Measurements from ENCODE around the gene MAP1LC3C. TPM values are rescaled to one million over a fixed set of nuclear protein-coding genes. Genes with fewer than 3 reads are reported as not detected.

The MAP1LC3C gene
- total RNA-seq, 1 donor from 2014 or later: not detected

GRCh38 chr1:241979071-241979470, 19.8 kb downstream of the MAP1LC3C start:
- no peak for DNase-seq (ENCODE audit: low spot score)
- Mint-ChIP-seq H3K9me3 (no peaks in the 10 kb centered on the region), H3K27ac (no peak overlapping the region), H3K36me3 (ENCODE audit: low read depth) (no peaks in the 10 kb centered on the region), H3K27me3 (ENCODE audit: insufficient read depth) (no peaks in the 10 kb centered on the region), H3K4me1 (ENCODE audit: low read depth) (no peaks in the 10 kb centered on the region), H3K4me3 (no peak overlapping the region)
- intact Hi-C loops (cut with micrococcal nuclease): no loop called here

GRCh38 chr1:241976229-241976628, 22.7 kb downstream of the MAP1LC3C start:
- no peaks in the 10 kb centered on the region for H3K4me1 Mint-ChIP-seq (ENCODE audit: low read depth)
- H3K4me3 Mint-ChIP-seq: no peak overlapping the region
- intact Hi-C loops (cut with micrococcal nuclease): no loop called here
- H3K27me3 Mint-ChIP-seq (ENCODE audit: insufficient read depth): no peaks in the 10 kb centered on the region
- no peak for DNase-seq (ENCODE audit: low spot score)
- no peaks in the 10 kb centered on the region for H3K36me3 Mint-ChIP-seq (ENCODE audit: low read depth)
- no peaks in the 10 kb centered on the region for H3K9me3 Mint-ChIP-seq
- no peak overlapping the region for H3K27ac Mint-ChIP-seq

- H3K27ac Mint-ChIP-seq: no peak overlapping the region
- H3K4me3 Mint-ChIP-seq: no peak overlapping the region
- no peak for DNase-seq (ENCODE audit: low spot score)
- H3K9me3 Mint-ChIP-seq: no peaks in the 10 kb centered on the region
- H3K27me3 Mint-ChIP-seq (ENCODE audit: insufficient read depth): no peaks in the 10 kb centered on the region
- intact Hi-C loops (cut with micrococcal nuclease): no loop called here
- no peaks in the 10 kb centered on the region for H3K4me1 Mint-ChIP-seq (ENCODE audit: low read depth)
- H3K36me3 Mint-ChIP-seq (ENCODE audit: low read depth): no peaks in the 10 kb centered on the region
Observed at GRCh38 chr1:241972703-241973369, 26.1 kb downstream of the MAP1LC3C start.

- Mint-ChIP-seq H3K27me3 (ENCODE audit: insufficient read depth) (no peaks in the 10 kb centered on the region), H3K9me3 (no peaks in the 10 kb centered on the region), H3K27ac (no peak overlapping the region), H3K36me3 (ENCODE audit: low read depth) (no peaks in the 10 kb centered on the region), H3K4me1 (ENCODE audit: low read depth) (no peaks in the 10 kb centered on the region), H3K4me3 (no peak overlapping the region)
- DNase-seq (ENCODE audit: low spot score): no peak
- intact Hi-C loops (cut with micrococcal nuclease): no loop called here
Observed at GRCh38 chr1:241968611-241969010, 30.3 kb downstream of the MAP1LC3C start.

- DNase-seq (ENCODE audit: low spot score): no peak
- no peaks in the 10 kb centered on the region for H3K27me3 Mint-ChIP-seq (ENCODE audit: insufficient read depth)
- no peaks in the 10 kb centered on the region for H3K9me3 Mint-ChIP-seq
- intact Hi-C loops (cut with micrococcal nuclease): no loop called here
- H3K36me3 Mint-ChIP-seq (ENCODE audit: low read depth): no peaks in the 10 kb centered on the region
- no peak overlapping the region for H3K4me3 Mint-ChIP-seq
- H3K27ac Mint-ChIP-seq: no peak overlapping the region
- no peaks in the 10 kb centered on the region for H3K4me1 Mint-ChIP-seq (ENCODE audit: low read depth)
Observed at GRCh38 chr1:241964550-241965282, 34.2 kb downstream of the MAP1LC3C start.

- intact Hi-C loops (cut with micrococcal nuclease): no loop called here
- Mint-ChIP-seq H3K9me3 (no peaks in the 10 kb centered on the region), H3K4me1 (ENCODE audit: low read depth) (no peaks in the 10 kb centered on the region), H3K27me3 (ENCODE audit: insufficient read depth) (no peaks in the 10 kb centered on the region), H3K4me3 (no peak overlapping the region), H3K27ac (no peak overlapping the region), H3K36me3 (ENCODE audit: low read depth) (no peaks in the 10 kb centered on the region)
- DNase-seq (ENCODE audit: low spot score): no peak
Observed at GRCh38 chr1:241963722-241964121, 35.2 kb downstream of the MAP1LC3C start.

- no peaks in the 10 kb centered on the region for H3K9me3 Mint-ChIP-seq
- DNase-seq (ENCODE audit: low spot score): no peak
- intact Hi-C loops (cut with micrococcal nuclease): no loop called here
Observed at GRCh38 chr1:241962153-241962552, 36.7 kb downstream of the MAP1LC3C start.

GRCh38 chr1:241957692-241958494, 41.0 kb downstream of the MAP1LC3C start, which contains the start of gene BECN2:
TSS of gene BECN2 (plus strand) at chr1:241957767. CDS start at chr1:241957767, 0 bp downstream.
- no peaks in the 10 kb centered on the region for H3K4me1 Mint-ChIP-seq (ENCODE audit: low read depth)
- intact Hi-C loops (cut with micrococcal nuclease): no loop called here
- no peaks in the 10 kb centered on the region for H3K9me3 Mint-ChIP-seq
- DNase-seq (ENCODE audit: low spot score): no peak
- no peaks in the 10 kb centered on the region for H3K27me3 Mint-ChIP-seq (ENCODE audit: insufficient read depth)
- no peak within 1 kb of the TSS for H3K4me3 Mint-ChIP-seq
- H3K36me3 Mint-ChIP-seq (ENCODE audit: low read depth): no peaks in the 10 kb centered on the region
- no peak within 1 kb of the TSS for H3K27ac Mint-ChIP-seq

More at GRCh38 chr1:241962153-241962552, 36.7 kb downstream of the MAP1LC3C start:
- Mint-ChIP-seq H3K27ac (no peak overlapping the region), H3K27me3 (ENCODE audit: insufficient read depth) (no peaks in the 10 kb centered on the region), H3K4me1 (ENCODE audit: low read depth) (no peaks in the 10 kb centered on the region), H3K4me3 (no peak overlapping the region), H3K36me3 (ENCODE audit: low read depth) (no peaks in the 10 kb centered on the region)

- DNase-seq (ENCODE audit: low spot score): no peak
- H3K27me3 Mint-ChIP-seq (ENCODE audit: insufficient read depth): peaks cover 3% of the 10 kb centered on the region
- no peak overlapping the region for H3K27ac Mint-ChIP-seq
- H3K4me3 Mint-ChIP-seq: no peak overlapping the region
- no peaks in the 10 kb centered on the region for H3K9me3 Mint-ChIP-seq
- intact Hi-C loops (cut with micrococcal nuclease): no loop called here
- H3K36me3 Mint-ChIP-seq (ENCODE audit: low read depth): no peaks in the 10 kb centered on the region
- H3K4me1 Mint-ChIP-seq (ENCODE audit: low read depth): no peaks in the 10 kb centered on the region
Observed at GRCh38 chr1:241950390-241950789, 48.5 kb downstream of the MAP1LC3C start.

GRCh38 chr1:241947354-241947753, 51.5 kb downstream of the MAP1LC3C start:
- Mint-ChIP-seq H3K4me1 (ENCODE audit: low read depth) (no peaks in the 10 kb centered on the region), H3K9me3 (no peaks in the 10 kb centered on the region), H3K27ac (no peak overlapping the region), H3K36me3 (ENCODE audit: low read depth) (no peaks in the 10 kb centered on the region), H3K27me3 (ENCODE audit: insufficient read depth) (peaks cover 3% of the 10 kb centered on the region), H3K4me3 (no peak overlapping the region)
- intact Hi-C loops (cut with micrococcal nuclease): no loop called here
- no peak for DNase-seq (ENCODE audit: low spot score)

Other genes starting within 250 kb of the MAP1LC3C start
- gene EXO1, start 150.9 kb downstream of the MAP1LC3C start, total RNA-seq: 52.2 and 58.0 TPM in 2 replicates
- gene BECN2, start 41.3 kb downstream of the MAP1LC3C start, total RNA-seq: not detected in 2 replicates

Measured in activated T-helper 1 cell treated with anti-CD3 and anti-CD28 coated beads, Interleukin-12 subunit alpha, Interleukin-12 subunit beta, Interleukin-2, Interleukin-4 antibody, amounts not matched to agents 30 ng/mL and 10 ng/mL and 1 ng/mL, durations not matched to agents 14 hours and 24 hours and 36 hours (primary cell).